Choroid plexus epithelial cell (primary cell): ENCODE measurements around the gene CARD10.

Source experiments
- DNase-seq: peaks from one replicate; pipeline ENCODE4 v3.0.0-alpha.2; 2010; ENCODE audit warnings: low read depth
- H3K4me3 ChIP-seq: 2 replicates; pipeline ENCODE4 v1.5.1; 2011; ENCODE audit warnings: low read depth, mild to moderate bottlenecking, control low read depth, low read length, moderate library complexity
- CTCF ChIP-seq: conservative IDR thresholded peaks from 2 replicates; pipeline ENCODE4 v1.5.1; 2011; ENCODE audit warnings: low read depth, mild to moderate bottlenecking, control low read depth, inconsistent platforms, low read length, moderate library complexity

Gene CARD10

DNA sequence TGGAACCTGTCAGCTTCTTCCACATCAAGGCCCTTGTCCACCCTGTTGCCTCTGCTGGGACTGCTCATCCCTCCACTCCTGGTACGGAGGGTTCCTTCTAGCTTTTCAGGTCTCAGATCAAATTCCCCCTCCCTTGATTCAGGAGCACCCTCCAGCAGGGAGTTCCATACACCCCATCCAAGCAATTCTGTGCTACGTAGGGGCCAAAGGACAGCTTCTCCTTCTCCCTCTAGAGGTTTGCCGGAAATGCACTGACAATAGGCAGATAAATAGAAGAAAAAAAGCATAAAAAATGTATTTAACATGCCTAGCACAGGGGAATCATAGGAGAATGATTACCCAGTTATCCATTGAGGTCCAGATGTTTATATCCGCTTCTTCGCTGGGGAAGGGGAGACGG lies 3.3 kb upstream of the CARD10 start:
- peak; percentile 33 for TF ChIP-seq CTCF
- H3K4me3 ChIP-seq, result no peak overlapping the region
- DNase-seq, result no peak

DNA sequence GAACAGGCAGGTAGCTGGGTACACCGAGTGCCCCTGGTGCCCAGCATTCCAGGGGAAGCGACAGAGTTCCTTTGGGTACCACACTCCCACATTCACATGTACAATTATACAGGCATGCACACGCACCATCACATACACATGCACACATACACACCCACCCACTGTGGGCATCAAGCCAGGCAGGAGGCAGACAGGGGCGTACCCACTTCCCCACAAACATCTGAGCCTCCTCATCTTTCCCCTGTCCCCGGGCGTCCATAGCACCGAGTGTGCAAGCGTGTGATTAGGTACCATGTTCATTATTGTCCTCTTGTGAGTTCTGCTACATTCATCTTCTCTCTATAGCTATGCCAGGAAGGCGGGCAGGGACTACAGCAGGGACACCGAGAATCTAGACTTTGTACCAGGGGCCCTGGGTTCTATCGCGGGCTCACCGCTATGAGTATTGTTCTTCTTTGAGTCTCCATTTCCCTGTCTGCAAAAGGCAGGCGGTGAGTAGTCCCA lies 2.1 kb upstream of the CARD10 start:
- no peak for DNase-seq
- no peak overlapping the region for H3K4me3 ChIP-seq
- no peak for TF ChIP-seq CTCF

DNA sequence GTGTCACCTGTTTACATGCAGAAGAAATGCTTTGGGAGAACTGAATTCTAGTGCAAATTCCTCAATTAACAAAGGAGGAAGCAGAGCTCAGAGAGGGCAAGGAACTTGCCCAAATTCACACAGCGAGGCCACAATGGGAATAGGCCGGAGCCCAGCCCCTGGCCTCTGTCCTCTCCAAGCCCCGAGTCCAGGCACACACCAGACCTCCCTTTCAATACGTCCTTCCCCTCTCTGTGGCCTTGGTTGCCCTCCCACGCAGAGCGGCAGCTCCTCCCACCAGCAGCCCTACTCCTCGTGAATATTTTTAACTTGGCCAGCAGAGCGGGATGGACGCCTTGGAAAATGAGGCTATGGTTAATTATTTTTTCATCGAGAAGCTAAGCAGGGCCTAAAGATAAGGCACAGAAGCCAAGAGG lies 1.6 kb upstream of the CARD10 start:
- TF ChIP-seq CTCF, result no peak
- DNase-seq, result no peak
- H3K4me3 ChIP-seq, result no peak overlapping the region

DNA sequence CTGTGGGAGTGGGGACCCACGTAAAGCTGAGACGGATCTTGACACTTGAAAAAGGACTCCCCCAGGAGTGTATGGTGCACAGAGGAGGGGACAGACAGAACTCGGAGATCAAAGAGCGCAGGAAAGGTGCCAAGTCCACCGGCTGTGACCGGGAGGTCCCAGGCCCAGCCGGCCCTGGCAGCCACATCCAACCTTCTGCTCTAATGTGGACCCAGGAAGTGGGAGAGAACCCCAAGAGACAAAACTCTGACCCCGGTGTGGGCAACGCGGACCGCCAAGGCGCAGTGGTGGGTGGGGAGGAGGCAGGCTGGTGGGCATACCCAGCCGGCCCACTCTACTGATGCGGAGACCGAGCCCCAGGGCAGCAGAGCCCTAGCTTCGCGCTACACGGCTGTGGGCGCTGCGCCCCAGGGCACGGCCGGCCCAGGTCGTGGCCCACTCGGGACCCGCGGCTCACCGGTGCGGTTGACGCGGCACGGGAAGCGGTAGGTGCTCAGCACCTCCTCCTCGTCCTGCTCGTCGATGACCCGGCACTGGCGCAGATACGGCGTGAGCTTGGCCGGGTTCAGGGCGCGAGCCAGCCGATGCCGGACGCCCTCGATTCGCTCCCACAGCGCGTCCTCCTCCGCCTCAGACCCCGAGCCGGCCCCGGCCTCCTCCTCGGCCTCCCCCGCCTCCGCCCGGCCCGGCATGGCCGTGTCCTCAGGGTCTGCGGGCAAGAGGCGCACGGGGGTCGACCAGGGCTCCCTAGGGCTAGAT lies 527 bp downstream of the CARD10 start:
- TF ChIP-seq CTCF, result no peak
- DNase-seq, result no peak
- peak overlapping the region; percentile 68 for H3K4me3 ChIP-seq

GRCh38 chr22:37517826-37518450 lies 1.3 kb downstream of the CARD10 start:
- TF ChIP-seq CTCF, result no peak
- DNase-seq, result no peak
- peak overlapping the region; percentile 68 for H3K4me3 ChIP-seq

DNA sequence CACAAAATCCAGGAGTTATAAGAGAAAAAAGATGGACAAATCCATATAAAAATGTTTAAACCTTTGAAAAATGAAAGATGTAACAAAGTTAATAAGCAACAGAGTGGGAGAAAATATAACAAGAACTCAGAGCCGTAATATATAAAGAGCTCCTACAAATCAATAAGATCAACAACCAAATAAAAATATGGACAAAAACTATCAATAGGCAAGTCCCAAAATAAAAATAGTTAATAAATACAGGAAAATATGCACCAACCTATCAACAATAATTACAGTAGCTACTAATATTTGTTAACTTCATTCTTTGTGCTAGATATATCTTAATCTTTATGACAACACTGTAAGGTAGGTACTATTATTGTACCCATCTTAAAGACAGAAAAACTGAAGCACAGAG lies 2.8 kb downstream of the CARD10 start:
- TF ChIP-seq CTCF, result no peak
- no peak for DNase-seq
- H3K4me3 ChIP-seq, result no peak overlapping the region

GRCh38 chr22:37515901-37516300 lies 3.3 kb downstream of the CARD10 start:
- no peak for DNase-seq
- no peak for TF ChIP-seq CTCF
- H3K4me3 ChIP-seq, result no peak overlapping the region
